Stimulated activated CD8-positive, alpha-beta memory T cell treated with anti-CD3 and anti-CD28 coated beads, Interleukin-12 subunit alpha, Interleukin-12 subunit beta, amount 100 ng/mL, for 1 hour (primary cell): Measurements from ENCODE around the gene ZNF326.

ENCODE experiments used
- DNase-seq: peaks from one replicate; pipeline ENCODE4 v3.0.0-alpha.2; 2020; ENCODE audit warnings: low read depth

ZNF326 gene

GRCh38 chr1:89994805-89995597 is at the start of gene ZNF326:
TSS of gene ZNF326 (plus strand) at chr1:89995110. CDS start at chr1:89995258, 148 bp downstream.
- peak; percentile 87 for DNase-seq

GRCh38 chr1:89945852-89946476 is 48.9 kb upstream of the ZNF326 start:
- no peak for DNase-seq

- no peak for DNase-seq
These were observed 48.4 kb upstream of the ZNF326 start for GRCh38 chr1:89946532-89946931.

- DNase-seq = no peak
These were observed 46.1 kb upstream of the ZNF326 start for GRCh38 chr1:89948722-89949345.

GRCh38 chr1:89949991-89950624 is 44.8 kb upstream of the ZNF326 start:
- DNase-seq = no peak

- DNase-seq = no peak
These were observed 44.2 kb upstream of the ZNF326 start for GRCh38 chr1:89950703-89951102.

GRCh38 chr1:89951766-89952604 is 42.9 kb upstream of the ZNF326 start:
- no peak for DNase-seq

- DNase-seq = no peak
These were observed 42.2 kb upstream of the ZNF326 start for GRCh38 chr1:89952605-89953130.

GRCh38 chr1:89953131-89953626 is 41.7 kb upstream of the ZNF326 start:
- DNase-seq = no peak

GRCh38 chr1:89953929-89954328 is 41.0 kb upstream of the ZNF326 start:
- DNase-seq = no peak

GRCh38 chr1:89954401-89954800 is 40.5 kb upstream of the ZNF326 start:
- DNase-seq = no peak

- DNase-seq = no peak
These were observed 39.4 kb upstream of the ZNF326 start for GRCh38 chr1:89955311-89956205.

- DNase-seq = no peak
These were observed 37.8 kb upstream of the ZNF326 start for GRCh38 chr1:89957107-89957506.

- no peak for DNase-seq
These were observed 35.9 kb upstream of the ZNF326 start for GRCh38 chr1:89958851-89959654.

GRCh38 chr1:89959719-89960118 is 35.2 kb upstream of the ZNF326 start:
- no peak for DNase-seq

GRCh38 chr1:89962024-89962741 is 32.7 kb upstream of the ZNF326 start:
- DNase-seq = no peak

GRCh38 chr1:89962742-89963075 is 32.2 kb upstream of the ZNF326 start:
- no peak for DNase-seq

- no peak for DNase-seq
These were observed 29.6 kb upstream of the ZNF326 start for GRCh38 chr1:89965193-89965768.
